Adipocyte (in vitro differentiated cells): ENCODE results near the gene RPUSD3.

ENCODE experiments used
- DNase-seq: peaks from one replicate; pipeline ENCODE4 v3.0.0-alpha.2; 2015; ENCODE audit warnings: low read depth
- H3K27me3 ChIP-seq: replicated peaks from 2 replicates; pipeline ENCODE4 v1.7.0; 2013; ENCODE audit warnings: mild to moderate bottlenecking, low read length, moderate library complexity; ENCODE audit not compliant: control insufficient read depth, insufficient read depth
- H3K36me3 ChIP-seq: 2 replicates; pipeline ENCODE4 v1.7.0; 2013; ENCODE audit warnings: low read length, mild to moderate bottlenecking, moderate library complexity; ENCODE audit not compliant: control insufficient read depth, insufficient read depth, severe bottlenecking
- H3K4me1 ChIP-seq: 2 replicates; pipeline ENCODE4 v1.7.0; 2013; ENCODE audit warnings: mild to moderate bottlenecking, low read length, moderate library complexity; ENCODE audit not compliant: control insufficient read depth, insufficient read depth
- H3K4me3 ChIP-seq: 2 replicates; pipeline ENCODE4 v1.7.0; 2013; ENCODE audit warnings: mild to moderate bottlenecking, low read length, moderate library complexity
- H3K9ac ChIP-seq: 2 replicates; pipeline ENCODE4 v1.7.0; 2013; ENCODE audit warnings: mild to moderate bottlenecking, low read length, moderate library complexity
- H3K9me3 ChIP-seq: 2 replicates; pipeline ENCODE4 v1.7.0; 2013; ENCODE audit warnings: mild to moderate bottlenecking, low read length, moderate library complexity; ENCODE audit not compliant: control insufficient read depth

The RPUSD3 gene

DNA sequence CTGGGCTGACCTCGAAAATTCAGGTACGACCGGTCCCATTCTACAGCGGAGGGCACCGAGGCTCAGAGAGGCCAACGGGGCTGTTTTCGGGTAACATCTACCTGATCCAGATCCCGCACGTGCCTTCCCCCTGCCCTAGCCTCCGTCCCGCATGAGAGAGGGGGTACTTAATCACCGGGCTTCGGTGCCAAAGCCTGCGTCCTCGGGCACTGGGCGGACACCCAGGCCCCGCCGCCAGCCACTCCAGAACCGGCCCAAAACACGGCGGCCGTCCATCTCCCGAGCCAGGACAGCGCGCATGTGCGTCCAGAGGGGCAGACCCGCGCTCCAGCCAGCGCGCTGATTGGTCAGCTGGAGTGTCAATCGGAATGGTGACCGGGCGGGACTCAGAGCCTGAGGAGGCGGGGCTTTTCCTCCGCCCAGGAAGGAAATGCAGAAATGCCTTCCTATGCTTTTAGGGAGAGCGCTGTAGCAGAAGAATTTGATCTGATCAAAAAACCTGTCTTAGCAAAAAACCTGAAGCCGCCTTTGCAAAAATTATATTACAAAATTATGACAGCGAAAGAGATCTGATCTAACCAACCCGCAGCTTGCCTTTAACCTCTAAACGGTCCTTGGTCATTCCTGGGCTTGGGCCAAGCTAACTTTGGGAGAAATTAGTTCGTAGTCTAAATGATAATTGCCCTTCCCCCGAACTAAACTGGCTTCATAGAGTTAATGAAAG is at the start of gene RPUSD3:
RPUSD3 (minus strand) TSS at position 294 of the 724 bp plus-strand sequence; CDS start at position 276, 18 bp downstream.
- H3K4me1 ChIP-seq: peaks cover 27% of the 10 kb centered on the region
- peak within 1 kb of the TSS; percentile 93 for H3K4me3 ChIP-seq
- peak within 1 kb of the TSS; percentile 95 for H3K9ac ChIP-seq
- no peaks in the 10 kb centered on the region for H3K9me3 ChIP-seq
- H3K36me3 ChIP-seq: peaks cover 26% of the 10 kb centered on the region
- no peaks in the 10 kb centered on the region for H3K27me3 ChIP-seq
- peak; percentile 99 for DNase-seq

- DNase-seq: no peak
- Histone ChIP-seq H3K4me3 (peak overlapping the region; percentile 95), H3K9ac (peak overlapping the region; percentile 100), H3K4me1 (peaks cover 48% of the 10 kb centered on the region), H3K27me3 (no peaks in the 10 kb centered on the region), H3K36me3 (peaks cover 21% of the 10 kb centered on the region), H3K9me3 (no peaks in the 10 kb centered on the region)
Measured at GRCh38 chr3:9891072-9891622, 47.3 kb upstream of the RPUSD3 start.

DNA sequence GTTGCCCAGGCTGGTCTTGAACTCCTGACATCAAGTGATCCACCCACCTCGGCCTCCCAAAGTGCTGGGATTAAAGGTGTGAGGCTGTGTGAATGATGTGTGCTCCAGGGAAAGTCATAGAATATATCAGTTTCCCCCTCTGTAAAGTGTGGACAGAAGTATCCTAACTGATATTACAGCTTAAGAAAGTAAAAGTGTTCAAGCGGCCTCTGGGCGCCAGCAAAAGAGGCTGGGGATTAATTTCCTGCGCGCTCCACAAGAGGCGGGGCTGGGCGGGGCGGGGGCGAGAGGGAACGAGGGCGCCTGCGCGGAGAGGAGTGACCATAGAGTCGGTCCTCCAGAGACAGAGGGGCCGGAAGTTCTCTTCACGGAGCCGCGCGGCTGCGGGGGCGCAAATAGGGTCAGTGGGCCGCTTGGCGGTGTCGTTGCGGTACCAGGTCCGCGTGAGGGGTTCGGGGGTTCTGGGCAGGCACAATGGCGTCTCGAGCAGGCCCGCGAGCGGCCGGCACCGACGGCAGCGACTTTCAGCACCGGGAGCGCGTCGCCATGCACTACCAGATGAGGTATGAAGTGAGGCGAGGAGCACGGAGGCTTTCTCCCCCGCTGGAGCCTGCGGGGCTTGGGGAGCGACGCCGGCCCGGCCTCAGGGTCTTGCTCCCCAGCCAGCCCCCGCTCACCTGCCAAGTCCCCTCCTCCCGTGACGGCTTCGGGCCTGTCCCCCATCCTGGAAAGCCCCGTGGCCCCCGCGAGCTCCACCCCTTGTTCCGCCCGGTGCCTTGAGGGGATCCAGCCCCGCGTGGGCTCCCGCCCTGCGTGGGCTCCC is 46.7 kb upstream of the RPUSD3 start, which contains the start of gene JAGN1:
JAGN1 (plus strand) TSS at position 362 of the 823 bp plus-strand sequence; CDS start at position 475, 113 bp downstream.
- Histone ChIP-seq H3K36me3 (peaks cover 21% of the 10 kb centered on the region), H3K4me3 (peak within 1 kb of the TSS; percentile 95), H3K9ac (peak within 1 kb of the TSS; percentile 100), H3K27me3 (no peaks in the 10 kb centered on the region), H3K4me1 (peaks cover 53% of the 10 kb centered on the region), H3K9me3 (no peaks in the 10 kb centered on the region)
- DNase-seq: peak; percentile 97

DNA sequence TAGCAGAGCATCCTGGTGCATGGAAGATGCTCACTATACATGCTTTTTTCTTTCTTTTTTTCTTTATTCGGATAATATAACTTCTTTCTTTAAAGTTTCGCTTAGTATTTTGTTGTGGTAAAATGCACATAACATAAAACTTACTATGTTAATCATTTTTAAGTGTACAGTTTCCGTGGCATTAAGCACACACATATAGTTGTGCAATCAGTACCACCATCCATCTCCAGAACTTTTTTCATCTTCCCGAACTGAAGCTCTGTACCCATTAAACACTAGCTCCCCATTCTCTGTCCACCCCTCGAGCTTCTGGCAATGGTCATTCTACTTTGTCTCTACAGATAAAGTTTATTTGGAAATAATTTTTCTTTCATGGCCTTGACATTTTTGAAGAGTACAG is 45.6 kb upstream of the RPUSD3 start:
- peak overlapping the region; percentile 100 for H3K9ac ChIP-seq
- H3K36me3 ChIP-seq: peaks cover 16% of the 10 kb centered on the region
- H3K27me3 ChIP-seq: no peaks in the 10 kb centered on the region
- H3K4me1 ChIP-seq: peaks cover 57% of the 10 kb centered on the region
- H3K9me3 ChIP-seq: no peaks in the 10 kb centered on the region
- no peak overlapping the region for H3K4me3 ChIP-seq
- DNase-seq: no peak

DNA sequence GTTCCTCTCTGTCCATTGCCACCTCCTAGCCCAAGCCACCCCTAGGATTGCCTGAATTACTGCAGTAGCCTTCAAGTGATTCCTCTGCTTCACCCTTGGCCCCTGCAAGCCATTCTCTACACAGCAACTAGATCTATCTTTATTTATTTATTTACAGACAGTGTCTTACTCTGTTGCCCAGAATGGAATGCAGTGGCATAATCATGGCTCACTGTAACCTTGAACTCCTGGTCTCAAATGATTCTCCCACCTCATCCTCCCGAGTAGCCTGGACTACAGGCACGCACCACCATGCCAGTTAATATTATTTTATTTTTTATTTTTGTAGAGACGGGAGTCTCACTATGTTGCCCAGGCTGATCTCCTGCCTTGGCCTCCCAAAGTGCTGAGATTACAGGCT is 44.7 kb upstream of the RPUSD3 start:
- H3K4me1 ChIP-seq: peaks cover 59% of the 10 kb centered on the region
- H3K9ac ChIP-seq: no peak overlapping the region

DNA sequence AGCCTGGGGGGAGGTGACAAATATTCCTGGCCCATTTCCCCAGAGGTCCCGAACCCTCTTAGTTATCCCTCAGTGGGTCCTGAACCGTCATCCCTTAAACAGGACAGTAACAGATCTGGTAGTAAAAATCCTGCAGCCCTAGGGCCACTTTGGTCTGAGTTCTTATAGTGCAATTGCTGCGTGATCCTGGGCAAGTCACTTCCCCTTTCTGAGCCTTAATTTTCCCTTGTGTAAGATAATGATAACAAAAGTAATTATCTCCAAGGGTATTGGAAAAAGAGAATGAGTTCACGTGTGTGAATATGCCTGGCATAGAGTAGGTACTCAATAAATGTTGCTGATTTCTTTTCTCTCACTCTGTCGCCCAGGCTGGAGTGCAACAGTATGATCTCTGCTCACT is 43.7 kb upstream of the RPUSD3 start:
- H3K4me1 ChIP-seq: peaks cover 53% of the 10 kb centered on the region
- H3K4me3 ChIP-seq: no peak overlapping the region

More for the DNA sequence above, 44.7 kb upstream of the RPUSD3 start:
- H3K36me3 ChIP-seq: peaks cover 14% of the 10 kb centered on the region
- no peaks in the 10 kb centered on the region for H3K27me3 ChIP-seq
- no peak overlapping the region for H3K4me3 ChIP-seq
- no peaks in the 10 kb centered on the region for H3K9me3 ChIP-seq
- no peak for DNase-seq

DNA sequence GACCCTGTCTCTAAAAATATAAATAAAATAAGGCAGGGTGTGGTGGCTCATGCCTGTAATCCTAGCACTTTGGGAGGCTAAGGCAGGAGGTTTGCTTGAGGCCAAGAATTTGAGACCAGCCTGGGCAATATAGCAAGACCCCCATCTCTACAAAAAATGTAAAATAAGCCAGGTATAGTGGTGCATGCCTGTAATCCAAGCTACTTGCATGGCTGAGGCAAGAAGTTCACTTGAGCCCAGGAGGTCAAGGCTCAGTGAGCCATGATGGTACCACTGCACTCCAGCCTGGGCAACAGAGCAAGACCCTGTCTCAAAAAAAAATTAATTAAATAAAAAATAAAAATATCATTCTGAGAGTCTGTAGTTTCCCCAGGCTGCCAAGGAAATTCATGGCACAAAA is 42.5 kb upstream of the RPUSD3 start:
- Histone ChIP-seq H3K36me3 (no peaks in the 10 kb centered on the region), H3K9me3 (no peaks in the 10 kb centered on the region), H3K27me3 (no peaks in the 10 kb centered on the region), H3K9ac (no peak overlapping the region), H3K4me3 (no peak overlapping the region), H3K4me1 (peaks cover 46% of the 10 kb centered on the region)
- no peak for DNase-seq

More for the DNA sequence above, 43.7 kb upstream of the RPUSD3 start:
- no peak for DNase-seq
- Histone ChIP-seq H3K27me3 (no peaks in the 10 kb centered on the region), H3K9ac (no peak overlapping the region), H3K36me3 (peaks cover 4% of the 10 kb centered on the region), H3K9me3 (no peaks in the 10 kb centered on the region)

DNA sequence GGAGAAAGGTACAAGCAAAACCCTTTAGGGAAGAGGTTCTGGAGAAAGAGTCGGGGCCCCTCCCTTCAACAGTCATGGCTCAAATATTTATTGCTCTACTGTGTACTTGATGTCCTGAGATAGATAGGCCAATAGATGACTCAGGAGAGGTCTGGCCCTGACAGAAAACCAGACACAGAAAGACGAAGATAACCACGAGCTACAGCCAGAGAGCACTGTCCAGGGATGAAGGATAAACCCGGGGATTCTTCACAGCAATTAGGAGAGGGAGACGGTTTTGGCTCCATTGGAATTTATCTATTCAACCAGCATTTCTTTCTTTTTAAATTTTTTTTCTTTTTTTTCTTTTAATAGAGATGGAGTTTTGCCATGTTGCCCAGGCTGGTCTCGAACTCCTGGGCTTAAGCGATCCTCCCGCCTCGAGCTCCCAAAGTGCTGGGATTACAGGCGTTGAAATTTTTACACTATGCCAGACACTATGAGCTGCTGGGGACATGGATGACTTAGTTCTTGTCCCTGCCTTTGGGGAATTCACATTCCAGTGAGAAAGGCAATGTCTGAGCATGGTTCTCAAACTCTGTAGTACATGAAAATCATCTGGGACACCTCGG is 40.9 kb upstream of the RPUSD3 start:
- H3K4me3 ChIP-seq: peak overlapping the region; percentile 64
- no peaks in the 10 kb centered on the region for H3K9me3 ChIP-seq
- peak; percentile 82 for DNase-seq
- no peaks in the 10 kb centered on the region for H3K27me3 ChIP-seq
- H3K4me1 ChIP-seq: peaks cover 48% of the 10 kb centered on the region
- H3K36me3 ChIP-seq: no peaks in the 10 kb centered on the region
- peak overlapping the region; percentile 85 for H3K9ac ChIP-seq

DNA sequence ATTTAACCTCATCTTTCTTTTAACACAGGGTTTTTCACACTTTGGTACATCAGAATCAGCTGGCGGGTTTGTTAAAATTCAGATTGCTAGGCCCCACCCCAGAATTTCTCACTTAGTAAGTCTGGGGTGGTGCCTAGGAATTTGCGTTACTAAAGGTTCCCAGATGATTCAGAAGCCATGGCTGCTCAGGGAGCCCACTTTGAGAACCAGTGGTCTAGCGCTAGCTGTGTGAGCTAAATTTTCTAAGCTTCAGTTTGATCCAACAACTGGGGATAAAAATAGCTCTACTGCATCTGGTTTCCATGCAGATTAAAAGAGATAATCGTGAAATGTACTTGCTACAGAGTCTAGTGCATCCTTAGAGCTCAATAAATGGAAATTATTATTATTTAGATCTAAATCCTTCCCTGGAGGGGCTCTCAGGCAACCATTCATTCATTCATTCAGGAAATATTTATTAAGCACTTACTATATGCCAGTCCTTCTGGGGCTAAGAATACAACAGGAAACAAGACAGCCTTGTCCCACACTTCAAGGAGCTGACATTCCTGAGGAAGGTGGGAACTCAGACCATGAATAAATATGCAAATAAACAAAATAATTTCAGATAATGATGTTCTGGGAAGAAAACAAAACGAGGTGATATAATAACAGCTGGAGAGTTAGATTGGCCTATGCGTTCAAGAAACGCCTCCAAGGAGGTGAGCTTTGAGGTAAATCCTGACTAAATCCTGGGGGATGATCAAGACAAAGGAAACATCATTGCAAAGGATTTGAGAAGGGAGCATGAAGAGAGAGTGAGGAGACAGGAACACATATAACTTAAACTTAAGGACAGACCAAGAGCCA is 40.1 kb upstream of the RPUSD3 start:
- DNase-seq: peak; percentile 28

DNA sequence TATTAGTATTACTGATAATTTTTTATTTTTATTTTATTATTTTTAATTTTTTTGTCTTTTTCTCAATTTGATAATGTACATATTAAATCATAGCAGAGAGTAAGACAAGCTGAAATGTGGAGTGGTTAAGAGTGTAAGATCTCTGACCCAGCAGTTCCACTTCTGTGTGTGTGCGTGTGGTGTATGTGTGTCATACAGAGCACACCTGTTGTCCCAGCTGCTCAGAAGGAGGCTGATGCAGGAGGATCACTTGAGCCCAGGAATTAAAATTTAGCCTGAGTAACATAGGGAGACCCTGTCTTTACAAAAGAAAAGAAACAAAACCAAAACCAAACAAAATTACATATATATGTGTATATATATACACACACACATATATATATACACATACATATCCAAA is 37.6 kb upstream of the RPUSD3 start:
- Histone ChIP-seq H3K4me3 (no peak overlapping the region), H3K27me3 (no peaks in the 10 kb centered on the region), H3K36me3 (peaks cover 16% of the 10 kb centered on the region), H3K9me3 (no peaks in the 10 kb centered on the region), H3K4me1 (peaks cover 66% of the 10 kb centered on the region), H3K9ac (no peak overlapping the region)
- no peak for DNase-seq

More for the DNA sequence above, 40.1 kb upstream of the RPUSD3 start:
- Histone ChIP-seq H3K27me3 (no peaks in the 10 kb centered on the region), H3K36me3 (no peaks in the 10 kb centered on the region), H3K4me3 (peak overlapping the region; percentile 64), H3K9me3 (no peaks in the 10 kb centered on the region), H3K9ac (peak overlapping the region; percentile 85), H3K4me1 (peaks cover 48% of the 10 kb centered on the region)
